Right lobe of liver (tissue), 4 donors: Measurements from ENCODE around the gene TEX19.

Experiments used
- CTCF ChIP-seq, 4 donors: fragments of 200-600 bp in 3 of 4; fragments of 450-650 bp in 1 of 4; IDR thresholded peaks; one replicate each; pipeline versions ENCODE4 v1.5.1 to v1.8.0; 2016 to 2022; ENCODE audit warnings: antibody characterized with exemption in 4 of 4, mild to moderate bottlenecking in 2 of 4
- POLR2A ChIP-seq: fragments of 450-650 bp; IDR thresholded peaks from one replicate; pipeline ENCODE4 v1.6.1; 2017; ENCODE audit warnings: antibody characterized with exemption, mild to moderate bottlenecking
- donor health status: DM: no; HTN: no; CAD: no.
- donor health status: DM: no; HTN: no; CAD: no.
- donor health status: DM: no; HTN: yes; CAD: no.

GRCh38 chr17:82318169-82318498 is 40.9 kb upstream of the TEX19 start:
- TF ChIP-seq POLR2A: no peak
- TF ChIP-seq CTCF (IDR thresholded peaks at IDR 0.05): no peak
